Stimulated activated CD4-positive, alpha-beta T cell treated with anti-CD3 and anti-CD28 coated beads, TNF-alpha, amount 100 ng/mL, for 1 hour (primary cell): ENCODE data around the gene TOMM40.
"Not testable (repeated sequence)": the region's sequence is repeated elsewhere in the genome, so short reads cannot be mapped to it uniquely, and the experiment has no call there.

Source experiments
- DNase-seq, 3 donors: peaks; one replicate each; pipeline ENCODE4 v3.0.0-alpha.2; 2020; ENCODE audit warnings: low read depth in 3 of 3, low spot score in 1 of 3

Gene TOMM40

GRCh38 chr19:44926245-44927077 is 35.4 kb downstream of the TOMM40 start:
- DNase-seq = not testable (repeated sequence)

GRCh38 chr19:44927746-44928145 is 36.7 kb downstream of the TOMM40 start:
- DNase-seq = no peak

GRCh38 chr19:44930088-44930487 is 39.0 kb downstream of the TOMM40 start:
- DNase-seq = no peak

- DNase-seq = no peak
These were observed 40.5 kb downstream of the TOMM40 start for GRCh38 chr19:44931541-44931940.

- DNase-seq = no peak
These were observed 48.6 kb downstream of the TOMM40 start for GRCh38 chr19:44939668-44940067.

- DNase-seq = no peak
These were observed 51.1 kb downstream of the TOMM40 start, which contains the start of gene APOC4 for GRCh38 chr19:44942067-44942571. APOC4 (plus strand) TSS chr19:44942237; CDS start chr19:44942278, 41 bp downstream.

- DNase-seq = no peak
These were observed 52.8 kb downstream of the TOMM40 start for GRCh38 chr19:44943801-44944249.

- no peak for DNase-seq
These were observed 56.1 kb downstream of the TOMM40 start for GRCh38 chr19:44947041-44947581.

GRCh38 chr19:44948237-44948636 is 57.2 kb downstream of the TOMM40 start:
- no peak for DNase-seq

- DNase-seq = no peak
These were observed 57.8 kb downstream of the TOMM40 start for GRCh38 chr19:44948763-44949374.

- DNase-seq = no peak
These were observed 58.5 kb downstream of the TOMM40 start for GRCh38 chr19:44949550-44949949.

- peak in 2 of 3 donors; percentile 39 to 40 for DNase-seq
These were observed 60.4 kb downstream of the TOMM40 start for GRCh38 chr19:44951179-44952159.
